Muscle layer of colon (tissue), 2 donors: Measurements from ENCODE around the gene ADARB2.

Experiments used
- H3K27ac ChIP-seq: one replicate; pipeline ENCODE4 v1.7.0; 2013; ENCODE audit warnings: low read depth, mild to moderate bottlenecking, low read length, moderate library complexity
- H3K27me3 ChIP-seq, 2 donors: one replicate each; pipeline ENCODE4 v1.7.0; 2013; ENCODE audit warnings: low read length in 2 of 2, mild to moderate bottlenecking in 2 of 2; ENCODE audit not compliant: insufficient read depth in 2 of 2, control insufficient read depth in 1 of 2
- H3K36me3 ChIP-seq: one replicate; pipeline ENCODE4 v1.7.0; 2013; ENCODE audit warnings: mild to moderate bottlenecking, low read length; ENCODE audit not compliant: insufficient read depth
- H3K4me1 ChIP-seq: one replicate; pipeline ENCODE4 v1.7.0; 2013; ENCODE audit warnings: mild to moderate bottlenecking, low read length; ENCODE audit not compliant: insufficient read depth
- H3K4me3 ChIP-seq, 2 donors: one replicate each; pipeline ENCODE4 v1.7.0; 2013; ENCODE audit warnings: low read length in 2 of 2, low read depth in 1 of 2, mild to moderate bottlenecking in 1 of 2, moderate library complexity in 1 of 2
- H3K9ac ChIP-seq: one replicate; pipeline ENCODE4 v1.7.0; 2013; ENCODE audit warnings: low read length
- H3K9me3 ChIP-seq: one replicate; pipeline ENCODE4 v1.7.0; 2013; ENCODE audit warnings: mild to moderate bottlenecking, low read length
- donor health status: abdominal sarcoma.
- donor health status: Adenocarcinoma of cecum.

ADARB2 gene

DNA sequence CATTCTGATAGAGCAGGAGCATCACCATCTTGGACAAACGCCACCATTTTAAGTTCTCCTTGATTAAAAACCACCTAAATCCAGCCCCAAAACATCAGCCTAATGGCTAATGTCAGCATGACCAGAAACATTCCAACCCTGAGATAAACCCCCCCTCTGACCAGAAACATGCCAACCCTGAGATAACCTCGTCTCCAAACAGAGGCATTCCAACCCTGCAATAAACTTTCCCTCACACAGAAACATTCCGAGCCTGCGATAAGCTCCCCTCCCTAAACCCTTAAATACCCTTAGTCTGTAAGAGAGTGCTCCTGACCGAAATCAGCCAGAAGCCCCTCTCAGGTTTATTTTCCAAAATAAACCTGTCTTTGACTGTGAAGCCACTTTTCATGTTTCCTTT, 76.5 kb downstream of the ADARB2 start:
- Histone ChIP-seq H3K27ac (no peak overlapping the region), H3K36me3 (no peaks in the 10 kb centered on the region), H3K4me3 (no peak overlapping the region), H3K27me3 (no peaks in the 10 kb centered on the region), H3K9me3 (no peaks in the 10 kb centered on the region), H3K9ac (no peak overlapping the region), H3K4me1 (no peaks in the 10 kb centered on the region)

DNA sequence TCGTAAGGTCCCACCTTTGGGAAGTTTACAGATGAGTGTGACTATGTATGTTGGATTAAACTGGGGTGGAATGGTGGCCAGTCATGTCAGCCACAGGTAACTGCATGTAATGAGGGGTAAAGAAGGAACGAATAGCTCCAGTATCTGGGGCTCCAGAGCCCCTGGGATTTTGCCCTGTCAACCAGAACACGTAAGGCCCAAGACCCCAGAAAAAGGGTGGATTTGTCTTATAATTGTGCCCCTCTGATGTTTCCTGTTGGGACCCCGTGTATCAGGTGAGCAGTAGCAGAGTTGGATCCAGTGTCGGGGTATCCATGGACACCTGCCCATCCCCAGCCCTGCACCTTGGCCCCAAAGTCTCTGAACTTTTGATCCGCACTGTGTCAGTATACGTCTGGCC, 76.9 kb downstream of the ADARB2 start:
- H3K36me3 ChIP-seq = no peaks in the 10 kb centered on the region
- no peak overlapping the region for H3K27ac ChIP-seq
- no peak overlapping the region for H3K9ac ChIP-seq
- no peaks in the 10 kb centered on the region for H3K4me1 ChIP-seq
- H3K27me3 ChIP-seq = no peaks in the 10 kb centered on the region
- no peaks in the 10 kb centered on the region for H3K9me3 ChIP-seq
- H3K4me3 ChIP-seq = no peak overlapping the region

DNA sequence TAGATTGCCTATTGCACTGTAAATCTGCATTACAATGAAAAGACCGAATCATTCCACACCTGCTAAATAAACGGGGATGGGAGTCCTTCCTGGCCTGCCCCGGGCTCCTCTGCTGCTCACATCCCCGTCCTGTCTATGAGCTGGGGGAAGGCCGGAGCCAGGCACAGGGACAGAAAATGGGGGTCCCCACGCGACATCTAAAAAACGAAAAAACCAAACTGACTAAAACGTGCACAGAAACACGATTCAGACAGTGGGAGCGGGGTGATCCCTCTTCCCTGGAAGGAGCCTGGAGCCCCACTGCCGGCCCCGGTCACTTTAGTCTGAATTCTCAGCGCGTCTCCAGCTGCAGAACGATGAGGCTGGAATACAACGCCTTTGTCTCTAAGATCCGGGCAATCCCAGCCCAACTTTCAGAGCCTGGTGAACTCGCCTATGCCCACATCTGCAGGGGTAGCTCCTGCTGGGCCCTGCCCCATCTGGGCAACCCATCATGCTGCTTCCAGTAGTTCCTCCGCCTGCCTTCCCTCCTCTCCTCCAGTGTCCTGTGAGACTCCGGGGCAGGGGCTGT, 78.0 kb downstream of the ADARB2 start:
- Histone ChIP-seq H3K4me3 (no peak overlapping the region), H3K4me1 (no peaks in the 10 kb centered on the region), H3K27me3 (no peaks in the 10 kb centered on the region), H3K9ac (no peak overlapping the region), H3K27ac (no peak overlapping the region), H3K36me3 (no peaks in the 10 kb centered on the region), H3K9me3 (no peaks in the 10 kb centered on the region)

DNA sequence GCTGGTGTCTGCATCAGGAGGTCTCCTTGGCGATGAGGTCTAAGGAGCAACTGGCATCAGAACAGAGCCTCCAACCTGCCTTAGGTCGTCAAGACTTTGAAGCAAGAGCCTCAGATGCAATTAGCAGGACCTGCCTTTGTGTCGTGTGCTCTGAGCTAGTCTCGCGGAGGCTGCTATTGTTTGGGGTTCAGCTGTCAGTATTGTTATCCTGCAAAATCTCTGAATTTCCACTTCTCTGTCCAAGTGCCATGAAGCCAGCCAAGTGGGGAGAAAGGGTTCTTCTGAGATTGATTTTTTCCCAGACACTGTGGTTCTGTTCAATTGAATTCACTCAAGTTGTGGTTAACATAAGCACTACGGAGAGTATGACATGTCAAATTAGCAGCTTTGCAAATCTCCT, 78.7 kb downstream of the ADARB2 start:
- Histone ChIP-seq H3K4me1 (no peaks in the 10 kb centered on the region), H3K4me3 (no peak overlapping the region), H3K27ac (no peak overlapping the region), H3K9ac (no peak overlapping the region), H3K27me3 (no peaks in the 10 kb centered on the region), H3K36me3 (no peaks in the 10 kb centered on the region), H3K9me3 (no peaks in the 10 kb centered on the region)

DNA sequence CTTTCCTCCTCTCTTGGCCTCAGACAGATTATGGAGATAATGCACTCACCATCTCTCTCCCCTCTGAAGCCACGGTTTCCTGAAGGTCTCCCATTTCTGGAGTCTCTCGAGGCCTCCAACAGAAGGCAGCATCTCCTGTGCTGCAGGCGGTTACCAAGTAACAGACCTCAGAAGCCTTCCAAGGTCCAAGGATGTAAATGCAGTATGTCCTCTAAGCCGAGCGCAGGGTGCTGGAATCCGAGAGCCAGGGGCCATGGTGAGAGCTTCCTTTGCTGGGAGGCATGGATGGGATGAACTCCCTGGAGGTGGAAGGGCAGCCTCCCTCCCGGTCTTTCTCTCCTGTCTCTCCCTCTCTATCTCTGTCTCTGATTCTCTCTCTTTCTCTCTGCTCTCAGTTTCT, 79.8 kb downstream of the ADARB2 start:
- Histone ChIP-seq H3K27me3 (no peaks in the 10 kb centered on the region), H3K9me3 (no peaks in the 10 kb centered on the region), H3K9ac (no peak overlapping the region), H3K27ac (no peak overlapping the region), H3K4me1 (no peaks in the 10 kb centered on the region), H3K4me3 (no peak overlapping the region), H3K36me3 (no peaks in the 10 kb centered on the region)

DNA sequence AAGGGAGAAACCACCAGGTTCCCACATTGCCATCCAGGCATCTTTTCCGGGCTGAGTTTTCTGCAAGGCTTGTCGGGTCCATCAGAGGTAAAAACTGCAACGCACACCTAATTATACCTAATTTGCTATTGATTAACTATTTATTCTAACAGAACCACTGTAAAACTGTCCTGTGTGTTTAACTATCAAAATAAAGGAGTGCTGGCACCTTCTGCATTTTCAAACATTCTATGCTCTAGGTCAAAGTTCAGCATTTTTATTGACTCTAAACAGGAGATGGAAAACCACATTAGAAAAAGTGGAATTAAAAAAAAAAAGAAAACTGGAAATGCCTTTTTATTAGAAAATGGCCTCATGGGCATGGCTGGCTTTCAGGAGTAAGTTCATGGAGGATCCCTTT, 82.0 kb downstream of the ADARB2 start:
- Histone ChIP-seq H3K27ac (no peak overlapping the region), H3K4me3 (no peak overlapping the region), H3K27me3 (no peaks in the 10 kb centered on the region), H3K9ac (no peak overlapping the region), H3K36me3 (no peaks in the 10 kb centered on the region), H3K9me3 (no peaks in the 10 kb centered on the region), H3K4me1 (no peaks in the 10 kb centered on the region)

DNA sequence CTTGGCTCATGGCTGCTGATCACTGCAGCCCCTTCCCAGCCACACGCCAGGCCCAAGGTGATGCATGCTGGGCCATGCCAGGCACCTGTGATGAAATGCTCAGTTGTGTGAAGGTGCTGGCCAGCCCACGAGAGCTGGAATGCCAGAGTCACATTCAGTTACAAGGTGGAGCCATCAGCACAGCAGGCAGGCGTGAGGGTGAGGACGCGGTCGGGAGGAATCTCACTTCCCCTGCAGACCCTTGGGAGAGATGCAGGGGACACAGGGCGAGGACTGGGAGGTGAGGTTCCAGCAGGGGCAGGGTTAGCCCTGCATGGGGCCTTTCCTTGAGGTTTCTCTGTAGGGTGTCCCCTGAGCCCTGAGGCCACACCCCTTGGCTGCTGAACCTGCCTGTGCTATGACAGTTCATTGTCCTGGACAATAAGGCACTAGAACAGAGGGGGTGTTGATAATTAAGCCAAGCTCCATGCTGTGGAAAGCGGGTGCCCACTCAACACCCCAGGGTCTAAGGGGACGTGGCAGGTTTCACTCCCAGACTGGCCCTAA, 82.4 kb downstream of the ADARB2 start:
- Histone ChIP-seq H3K27me3 (no peaks in the 10 kb centered on the region), H3K27ac (no peak overlapping the region), H3K4me3 (no peak overlapping the region), H3K9me3 (no peaks in the 10 kb centered on the region), H3K36me3 (no peaks in the 10 kb centered on the region), H3K4me1 (no peaks in the 10 kb centered on the region), H3K9ac (no peak overlapping the region)

DNA sequence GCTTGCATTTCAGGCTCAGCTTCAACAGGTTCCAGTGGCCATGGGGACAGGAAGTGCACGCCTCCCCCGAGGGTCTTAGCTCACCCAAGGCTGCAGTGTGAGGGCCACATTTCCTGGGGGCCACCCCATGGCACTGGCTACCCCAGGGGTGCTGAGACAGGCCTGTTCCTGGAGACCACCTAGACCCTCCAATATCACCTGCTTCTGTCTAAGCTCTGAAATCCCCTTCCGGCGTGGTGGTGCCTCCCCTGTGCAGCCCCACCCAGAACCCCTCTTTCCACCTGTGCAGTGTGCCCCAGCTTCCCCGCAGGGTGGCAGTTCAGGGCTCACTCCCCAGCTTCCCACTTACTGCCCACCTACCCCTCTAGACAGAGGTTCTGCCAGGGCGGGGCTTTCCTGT, 83.1 kb downstream of the ADARB2 start:
- Histone ChIP-seq H3K27ac (no peak overlapping the region), H3K9ac (no peak overlapping the region), H3K36me3 (no peaks in the 10 kb centered on the region), H3K4me3 (no peak overlapping the region), H3K9me3 (no peaks in the 10 kb centered on the region), H3K4me1 (no peaks in the 10 kb centered on the region), H3K27me3 (no peaks in the 10 kb centered on the region)

DNA sequence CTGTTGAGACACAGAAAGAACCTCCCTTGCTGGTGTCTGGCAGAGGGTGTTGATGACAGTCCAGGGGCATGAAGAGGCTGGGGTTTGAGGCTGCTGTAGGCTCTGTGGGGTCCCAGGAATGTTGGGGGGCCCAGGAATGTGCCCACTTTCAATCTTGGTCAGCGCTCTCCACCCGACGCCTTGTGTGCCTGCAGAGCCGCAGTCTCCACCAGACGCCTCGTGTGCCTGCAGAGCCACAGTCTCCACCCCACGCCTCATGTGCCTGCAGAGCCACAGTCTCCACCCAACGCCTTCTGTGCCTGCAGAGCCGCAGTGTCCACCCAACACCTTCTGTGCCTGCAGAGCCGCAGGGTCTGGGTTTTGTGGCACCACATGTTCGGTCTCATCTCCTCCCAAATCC, 84.0 kb downstream of the ADARB2 start:
- H3K27me3 ChIP-seq = no peaks in the 10 kb centered on the region
- no peaks in the 10 kb centered on the region for H3K36me3 ChIP-seq
- no peak overlapping the region for H3K4me3 ChIP-seq
- no peak overlapping the region for H3K27ac ChIP-seq
- no peaks in the 10 kb centered on the region for H3K4me1 ChIP-seq
- H3K9me3 ChIP-seq = no peaks in the 10 kb centered on the region
- no peak overlapping the region for H3K9ac ChIP-seq

DNA sequence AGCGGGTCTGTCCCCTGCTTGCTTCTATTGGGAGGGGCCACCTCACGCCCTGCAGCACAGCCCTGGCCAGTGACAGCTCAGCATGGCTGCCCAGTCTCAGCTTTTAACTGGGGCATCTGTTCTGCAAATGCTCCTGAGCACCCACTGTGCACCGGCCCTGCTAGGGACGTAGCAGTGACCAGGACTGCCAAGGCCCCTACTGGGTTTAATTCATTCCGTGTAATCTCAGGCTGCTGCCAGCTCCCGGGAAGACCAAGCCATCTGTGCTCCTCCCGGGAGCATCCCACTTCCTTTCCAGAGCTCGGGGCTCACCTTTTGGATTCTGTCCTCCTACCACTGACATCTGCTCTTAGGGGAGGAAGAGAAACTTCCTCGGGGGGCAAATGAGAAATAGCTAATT, 85.2 kb downstream of the ADARB2 start:
- no peak overlapping the region for H3K4me3 ChIP-seq
- H3K36me3 ChIP-seq = no peaks in the 10 kb centered on the region
- H3K4me1 ChIP-seq = no peaks in the 10 kb centered on the region
- no peak overlapping the region for H3K27ac ChIP-seq
- H3K9ac ChIP-seq = no peak overlapping the region
- no peaks in the 10 kb centered on the region for H3K27me3 ChIP-seq
- no peaks in the 10 kb centered on the region for H3K9me3 ChIP-seq

DNA sequence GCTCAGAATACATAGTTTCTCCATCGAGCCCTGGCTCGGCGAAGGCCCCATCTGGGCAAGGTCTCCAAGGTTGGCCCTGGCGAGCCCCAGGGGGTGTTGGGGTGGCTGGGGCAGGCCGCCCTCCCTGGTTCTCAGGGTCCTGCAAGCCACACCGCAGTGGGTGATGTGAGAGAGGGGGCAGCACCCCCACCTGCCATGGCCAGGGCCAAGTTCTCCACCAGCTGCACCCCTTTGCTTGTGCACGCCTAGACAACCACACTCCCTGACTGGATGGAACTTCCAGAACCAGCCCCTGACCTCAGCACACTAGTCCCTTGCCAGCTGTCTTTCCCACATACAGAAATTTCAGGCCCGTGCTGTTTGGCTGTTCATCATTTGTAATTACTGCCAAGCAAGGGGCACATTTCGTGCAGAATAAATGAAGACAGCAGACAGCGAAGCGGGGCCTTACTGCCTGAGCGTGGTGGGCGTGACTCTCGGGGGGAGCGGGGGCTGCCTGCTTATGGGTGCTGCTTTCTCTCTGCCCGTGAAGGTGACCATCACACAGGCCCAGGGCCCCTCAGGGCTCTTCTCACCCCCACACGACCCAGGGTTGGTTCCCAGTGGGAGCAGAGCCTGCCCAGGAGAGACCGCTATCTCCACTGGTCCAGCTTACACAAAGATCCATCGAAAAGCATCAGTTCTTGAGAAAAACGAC, 85.9 kb downstream of the ADARB2 start:
- H3K4me1 ChIP-seq = no peaks in the 10 kb centered on the region
- no peak overlapping the region for H3K27ac ChIP-seq
- no peak overlapping the region for H3K9ac ChIP-seq
- no peaks in the 10 kb centered on the region for H3K27me3 ChIP-seq
- no peaks in the 10 kb centered on the region for H3K9me3 ChIP-seq
- no peak overlapping the region for H3K4me3 ChIP-seq
- H3K36me3 ChIP-seq = no peaks in the 10 kb centered on the region
